NCI-H1092 (cell line): Measurements from ENCODE around the gene CCDC154.

Experiments
- DNase-seq: peaks from one replicate; lab custom pipeline; 2025; lab: John Stamatoyannopoulos, UW

Gene CCDC154

DNA sequence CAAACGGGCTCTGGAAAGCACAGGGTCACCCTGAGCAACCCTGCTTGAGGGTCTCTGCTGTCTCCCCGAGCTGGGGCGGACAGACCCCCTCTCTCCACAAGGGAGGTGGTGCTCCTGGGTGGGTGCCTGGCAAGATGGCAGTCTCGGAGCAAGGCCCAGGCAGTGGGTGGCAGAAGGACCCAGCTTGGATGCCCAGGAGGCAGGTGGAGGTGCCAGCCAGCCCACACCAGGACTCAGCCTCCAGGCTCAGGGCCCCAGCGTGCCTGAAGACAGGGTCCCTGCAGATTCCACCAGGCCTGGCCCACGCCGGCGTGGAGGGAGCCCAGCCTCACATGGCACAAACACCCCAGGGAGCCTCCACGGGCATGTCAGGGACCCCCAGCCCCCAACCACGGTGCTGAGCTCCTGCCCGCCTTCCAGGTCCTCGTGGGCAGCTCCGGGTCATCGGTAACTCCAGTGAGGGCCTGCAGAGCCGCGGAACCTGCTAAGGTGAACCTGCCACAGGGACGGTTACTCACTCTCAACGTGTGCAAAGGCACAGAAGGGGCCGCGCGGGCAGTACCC, 50.7 kb downstream of the CCDC154 start:
- DNase-seq = no peak

DNA sequence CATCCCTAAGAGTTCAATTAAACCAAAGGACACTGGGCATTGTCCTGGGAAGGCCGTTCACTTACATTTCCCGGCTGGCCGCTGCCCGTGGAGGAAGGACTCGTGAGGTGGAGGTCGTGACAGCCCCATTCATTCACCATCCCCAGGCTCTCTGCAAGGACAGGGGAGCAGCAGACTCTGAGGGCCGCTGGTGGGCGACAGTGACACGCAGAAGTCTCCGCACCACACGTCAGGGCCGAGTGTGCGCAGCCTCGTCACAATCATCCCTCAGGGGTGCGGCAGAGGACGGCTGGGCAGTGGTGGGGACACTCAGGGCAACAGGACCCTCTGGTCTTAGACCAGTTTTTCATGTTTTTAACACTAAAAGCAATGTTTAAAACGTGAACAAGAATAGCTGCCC, 51.5 kb downstream of the CCDC154 start:
- DNase-seq = no peak

DNA sequence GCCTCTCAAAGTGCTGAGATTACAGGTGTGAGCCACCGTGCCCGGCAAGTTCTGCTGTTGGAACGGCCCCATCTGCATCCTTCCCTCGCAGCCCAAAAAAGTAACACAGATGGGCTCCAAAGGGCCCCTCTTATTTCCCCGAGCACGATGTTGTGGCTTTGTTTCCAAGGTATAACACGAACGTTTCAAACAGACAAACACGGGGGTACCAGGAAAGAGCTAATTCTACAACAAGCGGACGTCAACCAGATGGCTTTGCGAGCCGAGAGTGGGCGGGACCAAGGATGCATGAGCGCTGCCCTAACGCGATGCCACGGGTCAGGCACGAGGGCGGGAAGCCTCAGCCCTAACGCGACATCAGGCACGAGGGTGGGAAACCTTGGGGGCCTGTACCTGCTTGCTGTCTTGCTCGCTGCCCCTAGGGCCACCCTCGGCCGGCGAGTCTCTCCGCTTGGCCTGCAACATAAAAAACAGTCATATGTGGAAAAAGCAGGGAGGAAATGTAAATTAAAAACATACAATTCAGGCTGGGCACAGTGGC, 54.0 kb downstream of the CCDC154 start:
- no peak for DNase-seq

DNA sequence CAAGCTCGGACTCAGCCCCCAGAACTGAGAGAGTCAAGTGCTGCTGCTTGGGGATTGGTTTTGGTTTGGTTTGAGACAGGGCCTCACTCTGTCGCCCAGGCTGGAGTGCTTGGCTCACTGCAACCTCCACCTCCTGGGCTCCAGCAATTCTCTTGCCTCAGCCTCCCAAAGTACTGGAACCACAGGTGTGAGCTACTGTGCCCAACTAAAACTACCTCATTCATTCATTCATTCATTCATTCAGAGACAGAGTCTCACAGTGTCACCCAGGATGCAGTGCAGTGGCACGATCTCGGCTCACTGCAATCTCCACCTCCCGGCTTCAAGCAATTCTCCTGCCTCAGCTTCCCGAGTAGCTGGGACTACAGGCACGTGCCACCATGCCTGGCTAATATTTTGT, 54.6 kb downstream of the CCDC154 start:
- DNase-seq = no peak

DNA sequence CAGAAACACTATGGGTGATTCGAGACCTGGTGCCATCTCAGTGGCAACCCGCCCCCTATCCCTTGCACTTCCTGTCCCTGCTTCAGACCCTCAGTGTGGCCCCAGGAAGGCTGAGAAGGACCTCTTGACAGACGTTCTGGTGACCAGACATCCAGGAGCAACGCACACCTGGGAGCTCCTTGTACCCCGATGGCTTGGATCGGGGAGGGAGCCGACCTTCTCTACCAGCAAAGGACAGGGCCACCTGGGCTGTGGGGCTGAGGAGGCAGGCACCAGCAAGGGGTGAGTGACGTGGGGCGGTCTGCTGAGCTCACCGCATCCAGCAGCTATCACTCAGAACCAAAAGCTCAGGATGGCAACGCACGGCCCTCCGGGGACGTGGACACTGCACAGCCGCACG, 57.0 kb downstream of the CCDC154 start:
- DNase-seq = no peak

DNA sequence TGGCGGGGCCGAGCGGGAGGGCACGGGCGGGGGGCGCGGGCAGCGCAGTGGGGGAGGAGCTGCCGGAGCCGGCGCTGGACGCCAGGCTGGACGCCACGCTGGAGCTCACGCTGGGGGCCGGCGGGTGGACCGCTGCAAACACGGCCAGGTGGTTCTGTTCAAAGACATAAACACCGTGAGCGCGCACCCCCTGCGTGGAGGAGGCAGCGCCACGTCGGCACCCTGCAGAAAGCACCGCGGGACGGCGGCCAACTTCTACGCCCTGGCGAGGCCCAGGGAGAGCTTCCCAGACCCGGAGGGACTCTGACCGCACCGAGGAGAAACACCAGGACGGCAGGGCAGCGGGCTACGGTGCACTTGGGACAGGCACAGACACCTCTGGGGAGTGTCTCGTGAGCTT, 59.1 kb downstream of the CCDC154 start:
- peak; percentile 16 for DNase-seq
